ENCODE results near the gene RNF157.
"Not testable (repeated sequence)": the region's sequence is repeated elsewhere in the genome, so short reads cannot be mapped to it uniquely, and the experiment has no call there.

The RNF157 gene

GRCh38 chr17:76193591-76193990, 46.7 kb downstream of the RNF157 start:
- no peak overlapping the region for H3K4me3 ChIP-seq (ENCODE audit: low read depth, low read length)
- no peak for DNase-seq (ENCODE audit: low read depth)
- no peak for TF ChIP-seq CTCF (IDR thresholded peaks at IDR 0.05; ENCODE audit: control insufficient read depth, extremely low read depth, insufficient read depth)

GRCh38 chr17:76191896-76192295, 48.4 kb downstream of the RNF157 start:
- no peak for DNase-seq (ENCODE audit: low read depth)
- H3K4me3 ChIP-seq (ENCODE audit: low read depth, low read length): no peak overlapping the region

GRCh38 chr17:76189741-76190140, 50.6 kb downstream of the RNF157 start:
- no peak for DNase-seq (ENCODE audit: low read depth)
- no peak for TF ChIP-seq CTCF (IDR thresholded peaks at IDR 0.05; ENCODE audit: control insufficient read depth, extremely low read depth, insufficient read depth)

More at GRCh38 chr17:76191896-76192295, 48.4 kb downstream of the RNF157 start:
- no peak for TF ChIP-seq CTCF (IDR thresholded peaks at IDR 0.05; ENCODE audit: control insufficient read depth, extremely low read depth, insufficient read depth)

DNA sequence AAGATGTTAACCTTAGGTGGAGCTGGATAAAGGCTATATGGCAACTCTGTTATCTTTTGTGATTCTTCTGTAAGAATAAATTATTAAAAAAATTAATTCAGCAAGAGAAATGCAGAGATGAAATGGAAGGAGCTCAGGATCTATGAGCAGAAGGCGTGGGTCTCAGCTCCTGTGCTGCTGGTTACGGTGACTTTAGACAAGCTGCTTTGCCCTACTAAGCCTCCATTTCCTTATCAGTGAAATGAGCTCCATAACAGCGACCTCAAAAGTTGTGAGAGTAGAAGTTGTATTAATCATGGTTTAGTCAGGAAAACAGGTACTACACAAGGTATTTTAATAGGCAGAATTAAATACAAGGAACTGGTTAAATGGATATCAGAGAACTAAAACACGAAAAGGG, 51.0 kb downstream of the RNF157 start:
- no peak for DNase-seq (ENCODE audit: low read depth)
- H3K4me3 ChIP-seq (ENCODE audit: low read depth, low read length): no peak overlapping the region
- no peak for TF ChIP-seq CTCF (IDR thresholded peaks at IDR 0.05; ENCODE audit: control insufficient read depth, extremely low read depth, insufficient read depth)

More at GRCh38 chr17:76189741-76190140, 50.6 kb downstream of the RNF157 start:
- no peak overlapping the region for H3K4me3 ChIP-seq (ENCODE audit: low read depth, low read length)

DNA sequence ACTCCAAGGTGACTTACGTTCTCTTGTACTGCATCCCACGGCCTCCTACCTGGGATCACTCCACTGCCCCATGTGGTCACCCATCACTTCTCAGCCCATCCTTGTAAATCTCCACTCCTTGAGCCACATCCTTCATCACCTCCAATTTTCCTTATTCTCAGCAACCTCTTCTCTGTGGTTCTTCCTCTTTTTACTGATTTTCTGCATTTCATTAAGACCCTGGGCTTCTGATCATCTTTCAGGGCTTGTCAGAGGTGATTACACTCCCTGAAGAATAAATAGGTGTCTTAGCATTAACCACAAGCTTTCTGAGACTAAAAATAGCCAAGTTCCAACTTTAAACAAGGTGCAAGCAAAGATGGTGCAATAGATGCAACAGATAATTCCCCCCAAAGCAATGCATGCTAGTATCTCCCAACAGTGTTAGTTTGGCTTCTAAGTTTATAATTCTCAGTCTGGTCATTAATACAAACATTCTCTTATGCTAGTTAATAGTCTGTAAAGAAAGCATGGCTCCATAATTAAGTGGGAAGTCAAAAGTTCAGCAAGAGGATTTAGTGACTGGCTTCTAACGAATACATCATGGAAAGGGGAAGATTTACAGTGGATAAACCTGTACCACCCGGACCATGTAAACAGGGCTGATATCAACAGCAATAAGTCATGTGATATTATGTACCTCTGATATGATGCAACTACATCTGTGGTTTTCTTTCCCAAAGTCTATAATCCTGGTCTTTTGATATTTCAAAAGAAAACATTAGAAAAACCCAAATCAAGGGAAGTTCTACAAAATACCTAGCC, 51.9 kb downstream of the RNF157 start:
- no peak overlapping the region for H3K4me3 ChIP-seq (ENCODE audit: low read depth, low read length)
- TF ChIP-seq CTCF (IDR thresholded peaks at IDR 0.05; ENCODE audit: control insufficient read depth, extremely low read depth, insufficient read depth): no peak
- no peak for DNase-seq (ENCODE audit: low read depth)

GRCh38 chr17:76186774-76187173, 53.5 kb downstream of the RNF157 start:
- not testable (repeated sequence) for H3K4me3 ChIP-seq (ENCODE audit: low read depth, low read length); DNase-seq (ENCODE audit: low read depth)

DNA sequence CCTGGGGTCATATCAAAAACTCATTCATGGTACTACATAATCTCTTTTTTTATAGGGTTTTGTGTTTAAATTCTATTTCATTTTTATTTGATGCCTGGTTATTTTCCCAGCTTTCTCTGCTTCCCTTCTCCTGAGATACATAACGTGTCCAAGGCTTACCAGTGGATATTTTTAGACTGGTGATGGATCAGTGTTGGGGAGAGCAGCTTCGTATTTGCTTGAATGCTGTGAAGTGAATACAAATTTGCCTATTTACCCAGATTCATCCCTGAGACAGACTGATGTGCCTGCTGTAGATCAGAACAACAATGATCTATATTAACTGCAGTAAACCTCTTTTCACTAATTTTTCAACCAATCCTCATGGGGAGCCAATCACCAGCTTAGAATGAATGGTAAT, 56.0 kb downstream of the RNF157 start:
- no peak overlapping the region for H3K4me3 ChIP-seq (ENCODE audit: low read depth, low read length)
- no peak for DNase-seq (ENCODE audit: low read depth)
- no peak for TF ChIP-seq CTCF (IDR thresholded peaks at IDR 0.05; ENCODE audit: control insufficient read depth, extremely low read depth, insufficient read depth)
